GM19238 (cell line): ENCODE data around the gene TUFT1.
A peak's percentile ranks its signal among the peaks of the same experiment; 100 is the strongest.
"Not testable (repeated sequence)": the region's sequence is repeated elsewhere in the genome, so short reads cannot be mapped to it uniquely, and the experiment has no call there.

Source experiments
- DNase-seq: peaks from one replicate; pipeline ENCODE4 v3.0.0; 2011; ENCODE audit warnings: low spot score; ENCODE audit not compliant: insufficient read length

The TUFT1 gene

GRCh38 chr1:151512326-151512725, 27.8 kb upstream of the TUFT1 start:
- no peak for DNase-seq

- no peak for DNase-seq
Measured at GRCh38 chr1:151512801-151513625, 27.1 kb upstream of the TUFT1 start.

GRCh38 chr1:151513626-151514121, 26.4 kb upstream of the TUFT1 start:
- DNase-seq = no peak

- no peak for DNase-seq
Measured at GRCh38 chr1:151514366-151514765, 25.7 kb upstream of the TUFT1 start.

GRCh38 chr1:151515265-151515664, 24.8 kb upstream of the TUFT1 start:
- DNase-seq = no peak

- DNase-seq = no peak
Measured at GRCh38 chr1:151516031-151516511, 24.0 kb upstream of the TUFT1 start.

GRCh38 chr1:151518431-151518830, 21.7 kb upstream of the TUFT1 start:
- DNase-seq = no peak

GRCh38 chr1:151518936-151519335, 21.2 kb upstream of the TUFT1 start:
- DNase-seq = no peak

GRCh38 chr1:151519667-151520066, 20.4 kb upstream of the TUFT1 start:
- DNase-seq = no peak

GRCh38 chr1:151520359-151520758, 19.8 kb upstream of the TUFT1 start:
- DNase-seq = no peak

- not testable (repeated sequence) for DNase-seq
Measured at GRCh38 chr1:151522427-151522826, 17.7 kb upstream of the TUFT1 start.

- no peak for DNase-seq
Measured at GRCh38 chr1:151523326-151523725, 16.8 kb upstream of the TUFT1 start.

- DNase-seq = no peak
Measured at GRCh38 chr1:151524736-151525135, 15.4 kb upstream of the TUFT1 start.

- DNase-seq = no peak
Measured at GRCh38 chr1:151526735-151527525, 13.2 kb upstream of the TUFT1 start.

GRCh38 chr1:151529211-151529702, 10.9 kb upstream of the TUFT1 start:
- no peak for DNase-seq

- no peak for DNase-seq
Measured at GRCh38 chr1:151529781-151530180, 10.3 kb upstream of the TUFT1 start.

GRCh38 chr1:151530461-151530860, 9.6 kb upstream of the TUFT1 start:
- DNase-seq = no peak

GRCh38 chr1:151533870-151534269, 6.2 kb upstream of the TUFT1 start:
- DNase-seq = no peak

GRCh38 chr1:151534662-151535278, 5.3 kb upstream of the TUFT1 start:
- DNase-seq = peak; percentile 56

- no peak for DNase-seq
Measured at GRCh38 chr1:151535326-151536271, 4.5 kb upstream of the TUFT1 start.
